ENCODE measurements around the gene FAM20C. TPM values are rescaled to one million over a fixed set of nuclear protein-coding genes. Genes with fewer than 3 reads are reported as not detected.
A peak's percentile ranks its signal among the peaks of the same experiment; 100 is the strongest.

FAM20C gene
- total and polyA plus RNA-seq, 7 donors: 15.6 to 47.6 (median 28.1) TPM

GRCh38 chr7:265998-266850 is 73.9 kb downstream of the FAM20C start:
- peaks cover 0 to 7% of the 10 kb centered on the region in 2 donors for H3K36me3 ChIP-seq (ENCODE audit: insufficient read depth in 1 of 2, low read depth in 1 of 2)
- no peak for TF ChIP-seq CTCF (IDR thresholded peaks at IDR 0.05)
- DNase-seq (peak; percentile 17 to 49), ATAC-seq (peak; percentile 13 to 36 (median 18))
- no peaks in the 10 kb centered on the region for H3K27me3 ChIP-seq (ENCODE audit: insufficient read depth in 3 of 3, low read length in 2 of 3)
- no peak overlapping the region for H3K27ac ChIP-seq
- H3K4me3 ChIP-seq: no peak overlapping the region
- no peaks in the 10 kb centered on the region for H3K9me3 ChIP-seq
- intact Hi-C loops (cut with DNase I): no loop called here
- 60 to 69% (median 66%) methylated on average over 14 to 22 of the region's 22 CpGs for whole genome bisulfite sequencing, 3 donors
- H3K4me1 ChIP-seq: no peaks in the 10 kb centered on the region

DNA sequence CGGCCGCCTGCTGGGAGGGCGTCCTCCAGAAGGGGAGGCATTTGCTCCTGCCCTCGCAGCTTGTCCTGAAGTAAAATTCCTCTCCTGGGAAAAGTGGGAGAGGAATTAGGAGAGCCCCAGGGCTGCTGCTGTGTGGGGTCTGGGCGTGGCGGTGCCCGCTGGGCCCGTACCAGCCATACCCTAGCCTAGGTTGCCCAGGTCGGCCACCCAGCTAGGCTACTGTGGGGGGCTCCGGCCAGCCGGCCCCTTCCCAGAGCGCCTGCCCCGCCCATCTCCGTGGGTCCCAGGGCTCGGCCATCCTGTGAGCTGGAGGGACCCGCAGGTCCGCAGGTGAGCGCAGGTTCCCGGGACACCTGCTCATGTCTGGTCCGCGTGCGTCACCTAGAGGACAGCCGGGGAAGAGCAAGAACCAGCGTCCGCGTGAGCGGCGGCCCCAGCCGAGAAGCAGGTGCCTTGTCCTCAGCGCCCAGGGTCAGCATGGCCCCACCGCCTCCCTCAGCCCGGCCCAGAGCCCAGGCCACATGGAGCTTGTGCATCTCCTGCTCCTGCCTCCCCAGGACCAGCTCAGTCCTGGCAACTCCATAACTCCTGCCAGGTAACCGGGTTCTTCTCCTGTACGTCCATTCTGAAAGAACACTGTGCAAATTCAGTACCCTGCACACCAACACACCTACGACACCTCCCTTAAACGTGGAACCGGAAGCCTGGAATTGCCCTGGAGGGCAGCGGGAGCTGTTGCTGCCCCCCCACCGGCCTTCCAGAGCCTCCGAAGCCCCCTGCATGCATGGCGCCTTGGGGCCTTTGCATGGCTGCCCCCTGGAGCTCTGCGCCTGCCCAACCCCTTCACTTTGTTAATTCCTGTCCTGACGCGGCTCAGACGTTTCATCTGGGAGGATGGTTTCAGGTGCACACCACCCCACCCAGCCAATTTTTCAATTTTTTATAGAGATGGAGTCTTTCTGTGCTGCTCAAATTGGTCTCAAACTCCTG is 74.8 kb downstream of the FAM20C start:
- peak; percentile 50 for TF ChIP-seq CTCF (IDR thresholded peaks at IDR 0.05)
- no peaks in the 10 kb centered on the region for H3K27me3 ChIP-seq (ENCODE audit: insufficient read depth in 3 of 3, low read length in 2 of 3)
- no peak overlapping the region for H3K4me3 ChIP-seq
- DNase-seq (peak; percentile 30 to 70), ATAC-seq (peak; percentile 40 to 77 (median 43))
- no peak overlapping the region for H3K27ac ChIP-seq
- WGBS, 3 donors: 69 to 79% (median 71%) methylated on average over 41 to 45 of the region's 45 CpGs
- H3K4me1 ChIP-seq: no peaks in the 10 kb centered on the region
- no peaks in the 10 kb centered on the region for H3K9me3 ChIP-seq
- H3K36me3 ChIP-seq (ENCODE audit: insufficient read depth in 1 of 2, low read depth in 1 of 2): no peaks in the 10 kb centered on the region
- intact Hi-C loops (cut with DNase I): no loop called here

- DNase-seq (no peak), ATAC-seq (no peak)
- H3K4me3 ChIP-seq: no peak overlapping the region
- no peak for TF ChIP-seq CTCF (IDR thresholded peaks at IDR 0.05)
- H3K9me3 ChIP-seq: no peaks in the 10 kb centered on the region
- no peaks in the 10 kb centered on the region for H3K4me1 ChIP-seq
- no peaks in the 10 kb centered on the region for H3K27me3 ChIP-seq (ENCODE audit: insufficient read depth in 3 of 3, low read length in 2 of 3)
- intact Hi-C loops (cut with DNase I): no loop called here
- 70 to 79% (median 78%) methylated on average over 11 to 12 of the region's 12 CpGs for WGBS, 3 donors
- no peak overlapping the region for H3K27ac ChIP-seq
- no peaks in the 10 kb centered on the region for H3K36me3 ChIP-seq (ENCODE audit: insufficient read depth in 1 of 2, low read depth in 1 of 2)
Observed at GRCh38 chr7:268991-269390, 76.6 kb downstream of the FAM20C start.

- Histone ChIP-seq H3K4me3 (no peak overlapping the region), H3K9me3 (no peaks in the 10 kb centered on the region), H3K36me3 (ENCODE audit: insufficient read depth in 1 of 2, low read depth in 1 of 2) (no peaks in the 10 kb centered on the region), H3K27ac (no peak overlapping the region), H3K27me3 (ENCODE audit: insufficient read depth in 3 of 3, low read length in 2 of 3) (no peaks in the 10 kb centered on the region), H3K4me1 (no peaks in the 10 kb centered on the region)
- TF ChIP-seq CTCF (IDR thresholded peaks at IDR 0.05): no peak
- intact Hi-C loops (cut with DNase I): no loop called here
- no peak for ATAC-seq
- no peak for DNase-seq
- WGBS, 3 donors: 80 to 86% (median 86%) methylated on average over 11 of the region's 11 CpGs
Observed at GRCh38 chr7:269721-270120, 77.3 kb downstream of the FAM20C start.

Measured in psoas muscle (tissue), 8 donors.